Astrocyte (in vitro differentiated cells and primary cell): ENCODE data around the gene NDUFV3.

Experiments
- EZH2 ChIP-seq: IDR thresholded peaks from 2 replicates; pipeline ENCODE4 v1.6.1; 2012; ENCODE audit warnings: mild to moderate bottlenecking, low read length, inconsistent platforms; ENCODE audit not compliant: insufficient read depth
- TF ChIP-seq, protein P1 (sequence below): IDR thresholded peaks from 2 replicates; pipeline ENCODE4 v1.5.1; 2011; ENCODE audit warnings: low read depth, mild to moderate bottlenecking, inconsistent platforms, low read length, moderate library complexity; ENCODE audit not compliant: insufficient read depth

DNA sequence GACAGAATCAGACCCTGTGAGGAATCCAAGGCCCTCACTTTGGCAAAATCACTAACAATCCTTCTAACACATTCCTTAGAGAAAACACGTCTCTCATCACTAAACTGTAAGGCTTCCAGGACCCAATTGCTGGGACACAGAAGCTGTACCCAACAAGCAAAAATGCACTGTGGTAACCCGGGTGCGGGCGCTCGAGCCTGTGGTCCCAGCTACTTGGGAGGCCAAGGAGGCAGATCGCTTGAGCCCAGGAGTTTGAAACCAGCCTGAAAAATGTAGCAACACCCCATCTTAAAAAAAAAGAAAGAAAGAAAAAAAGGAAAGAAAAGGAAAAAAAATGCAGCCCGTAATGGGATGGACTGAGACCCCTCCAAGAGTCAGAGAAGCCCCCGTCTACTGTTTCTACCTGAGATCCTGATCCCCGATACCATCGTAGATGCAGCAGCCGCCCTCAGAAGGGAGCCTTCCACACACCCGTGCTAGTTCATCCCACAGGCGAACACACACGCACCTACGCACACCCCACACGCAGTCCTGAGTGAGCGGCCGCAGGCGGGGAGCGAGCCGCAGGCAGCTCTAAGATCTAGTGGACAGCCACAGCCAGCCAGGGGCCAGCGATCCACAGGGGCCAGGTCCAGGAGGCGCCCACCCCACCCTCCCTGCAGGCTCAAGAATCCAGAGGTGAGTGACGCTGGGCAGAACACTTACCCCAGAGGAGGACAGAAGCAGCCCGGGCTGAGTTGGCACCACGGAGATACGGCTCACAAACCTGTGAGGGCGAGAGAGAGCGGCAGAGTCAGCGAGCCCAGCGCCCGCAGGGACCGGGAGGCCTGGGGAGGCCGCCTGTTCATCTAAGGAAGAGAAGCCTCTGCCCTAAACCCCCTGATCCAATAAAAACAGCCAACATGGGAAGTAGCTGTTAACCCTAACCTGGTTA lies 33.9 kb upstream of the NDUFV3 start:
- TF ChIP-seq, protein P1, sequence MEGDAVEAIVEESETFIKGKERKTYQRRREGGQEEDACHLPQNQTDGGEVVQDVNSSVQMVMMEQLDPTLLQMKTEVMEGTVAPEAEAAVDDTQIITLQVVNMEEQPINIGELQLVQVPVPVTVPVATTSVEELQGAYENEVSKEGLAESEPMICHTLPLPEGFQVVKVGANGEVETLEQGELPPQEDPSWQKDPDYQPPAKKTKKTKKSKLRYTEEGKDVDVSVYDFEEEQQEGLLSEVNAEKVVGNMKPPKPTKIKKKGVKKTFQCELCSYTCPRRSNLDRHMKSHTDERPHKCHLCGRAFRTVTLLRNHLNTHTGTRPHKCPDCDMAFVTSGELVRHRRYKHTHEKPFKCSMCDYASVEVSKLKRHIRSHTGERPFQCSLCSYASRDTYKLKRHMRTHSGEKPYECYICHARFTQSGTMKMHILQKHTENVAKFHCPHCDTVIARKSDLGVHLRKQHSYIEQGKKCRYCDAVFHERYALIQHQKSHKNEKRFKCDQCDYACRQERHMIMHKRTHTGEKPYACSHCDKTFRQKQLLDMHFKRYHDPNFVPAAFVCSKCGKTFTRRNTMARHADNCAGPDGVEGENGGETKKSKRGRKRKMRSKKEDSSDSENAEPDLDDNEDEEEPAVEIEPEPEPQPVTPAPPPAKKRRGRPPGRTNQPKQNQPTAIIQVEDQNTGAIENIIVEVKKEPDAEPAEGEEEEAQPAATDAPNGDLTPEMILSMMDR: no peak
- no peak for TF ChIP-seq EZH2
